GM10266 (cell line): Measurements from ENCODE around the gene NFATC2.

Source experiments
- DNase-seq: peaks from one replicate; pipeline ENCODE4 v3.0.0; 2012; ENCODE audit errors: extremely low spot score
- TF ChIP-seq, protein P1 (sequence below): IDR thresholded peaks from 2 replicates; pipeline ENCODE4 v1.5.1; 2012; ENCODE audit warnings: mild to moderate bottlenecking, low read depth; ENCODE audit not compliant: control insufficient read depth, insufficient read depth; ENCODE audit errors: missing control alignments

Gene NFATC2

DNA sequence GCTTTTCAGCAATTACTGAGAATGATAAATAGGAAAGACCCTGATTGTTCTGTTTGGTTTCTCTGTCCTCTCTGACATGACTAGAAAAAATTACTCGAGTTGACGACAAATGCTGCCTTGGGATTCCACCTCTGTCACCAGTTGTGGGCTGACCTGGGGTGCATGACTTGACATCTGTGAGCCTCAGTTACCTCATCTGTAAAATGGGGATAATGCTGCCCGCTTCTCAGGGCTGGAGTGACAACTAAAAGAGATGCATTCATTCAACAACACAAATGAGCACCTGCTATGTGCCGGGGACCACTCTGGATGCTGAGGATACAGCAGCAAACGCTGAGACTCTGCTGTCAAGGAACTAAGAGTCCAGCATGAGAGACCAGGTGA is 94.8 kb downstream of the NFATC2 start:
- DNase-seq: no peak
- TF ChIP-seq, protein P1, sequence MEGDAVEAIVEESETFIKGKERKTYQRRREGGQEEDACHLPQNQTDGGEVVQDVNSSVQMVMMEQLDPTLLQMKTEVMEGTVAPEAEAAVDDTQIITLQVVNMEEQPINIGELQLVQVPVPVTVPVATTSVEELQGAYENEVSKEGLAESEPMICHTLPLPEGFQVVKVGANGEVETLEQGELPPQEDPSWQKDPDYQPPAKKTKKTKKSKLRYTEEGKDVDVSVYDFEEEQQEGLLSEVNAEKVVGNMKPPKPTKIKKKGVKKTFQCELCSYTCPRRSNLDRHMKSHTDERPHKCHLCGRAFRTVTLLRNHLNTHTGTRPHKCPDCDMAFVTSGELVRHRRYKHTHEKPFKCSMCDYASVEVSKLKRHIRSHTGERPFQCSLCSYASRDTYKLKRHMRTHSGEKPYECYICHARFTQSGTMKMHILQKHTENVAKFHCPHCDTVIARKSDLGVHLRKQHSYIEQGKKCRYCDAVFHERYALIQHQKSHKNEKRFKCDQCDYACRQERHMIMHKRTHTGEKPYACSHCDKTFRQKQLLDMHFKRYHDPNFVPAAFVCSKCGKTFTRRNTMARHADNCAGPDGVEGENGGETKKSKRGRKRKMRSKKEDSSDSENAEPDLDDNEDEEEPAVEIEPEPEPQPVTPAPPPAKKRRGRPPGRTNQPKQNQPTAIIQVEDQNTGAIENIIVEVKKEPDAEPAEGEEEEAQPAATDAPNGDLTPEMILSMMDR: no peak

DNA sequence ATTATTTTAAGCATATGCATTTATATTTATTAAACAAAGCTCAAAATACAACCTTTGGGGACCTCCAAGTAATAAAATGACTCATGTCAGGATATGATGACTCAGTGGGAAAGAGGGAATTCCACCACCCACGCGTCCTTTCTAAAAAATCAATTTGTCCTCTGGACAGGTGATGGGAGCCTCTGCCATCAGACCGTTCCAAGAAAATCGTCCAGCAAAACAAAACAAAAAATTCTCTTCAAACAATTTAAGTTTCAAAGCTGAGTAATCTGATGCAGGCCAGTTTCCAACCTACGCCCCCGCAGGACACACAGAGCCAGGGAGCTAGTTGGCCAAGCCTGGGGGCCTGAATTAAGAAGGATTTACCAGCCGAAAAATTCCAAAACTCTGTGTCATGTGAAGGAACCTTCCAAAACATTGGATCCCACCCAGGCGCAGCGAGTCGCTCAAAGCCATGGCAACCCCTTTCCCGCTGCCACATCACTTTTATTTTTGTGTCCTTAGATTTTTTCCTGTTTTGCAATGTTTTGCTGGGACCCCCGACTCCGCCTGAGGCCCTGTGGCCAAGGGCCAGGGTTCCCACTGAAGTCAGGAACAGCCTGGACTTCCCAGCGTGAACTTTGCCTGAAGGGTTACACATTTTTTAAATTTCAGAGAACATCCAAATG is 95.3 kb downstream of the NFATC2 start:
- DNase-seq: no peak

DNA sequence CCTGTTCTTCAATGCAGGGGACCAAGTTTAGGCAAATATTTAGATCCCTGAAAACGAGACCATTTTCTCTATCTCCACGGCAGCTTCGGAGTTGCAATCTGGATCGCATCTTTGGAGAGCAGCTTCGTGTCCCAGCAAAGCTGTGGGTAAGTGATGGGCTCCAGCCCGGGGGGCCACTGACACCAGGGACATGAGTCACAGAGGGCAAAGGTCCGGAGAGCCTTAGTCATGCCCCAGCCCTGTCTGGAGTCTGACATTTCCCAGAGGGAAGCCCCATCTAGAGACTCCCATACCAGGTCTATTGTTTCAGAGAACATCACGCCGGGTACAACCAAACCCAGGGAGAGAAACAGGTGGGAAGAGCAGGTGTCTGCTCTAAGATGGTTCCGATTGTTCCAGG is 95.9 kb downstream of the NFATC2 start:
- TF ChIP-seq, protein P1: no peak
- DNase-seq: no peak

More for the DNA sequence above, 95.3 kb downstream of the NFATC2 start:
- TF ChIP-seq, protein P1: no peak

DNA sequence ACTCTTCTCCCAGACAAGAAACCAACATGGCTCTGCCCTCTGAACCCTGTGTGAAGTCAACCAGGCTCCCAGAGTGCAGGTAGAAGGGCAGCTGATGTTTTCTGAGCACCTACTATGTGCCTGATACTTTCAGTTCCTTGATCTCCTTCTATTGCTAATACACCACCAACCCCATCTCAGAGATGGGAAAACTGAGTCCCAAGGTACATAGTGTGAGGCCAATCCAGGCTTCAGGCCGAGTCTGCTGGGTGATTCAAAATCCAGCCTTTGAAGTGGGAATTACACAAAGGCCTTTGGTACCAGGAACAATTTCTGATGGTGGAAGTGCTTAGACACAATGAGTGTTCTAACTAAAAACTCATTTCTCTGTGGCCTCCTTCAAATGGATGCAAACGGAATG is 96.3 kb downstream of the NFATC2 start:
- DNase-seq: no peak
- TF ChIP-seq, protein P1: no peak

DNA sequence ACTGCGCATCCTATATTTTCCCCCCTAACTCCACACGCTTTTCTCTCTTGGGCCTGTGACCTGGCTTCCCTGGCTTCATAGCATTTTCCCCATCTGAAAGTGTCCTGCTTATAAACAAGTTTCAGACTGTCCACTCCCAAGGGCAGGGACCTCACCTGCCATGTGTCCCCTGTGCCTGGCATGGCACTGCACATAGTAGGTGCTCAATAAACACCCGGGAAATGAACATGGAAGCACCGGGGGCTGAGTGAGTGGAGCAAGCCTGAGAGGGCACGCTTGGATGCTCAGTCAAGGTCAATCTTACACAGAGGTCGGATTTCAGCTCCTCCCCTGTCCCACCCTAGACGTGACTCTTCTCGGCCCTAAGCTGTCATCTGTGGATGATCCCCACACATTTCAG is 96.9 kb downstream of the NFATC2 start:
- TF ChIP-seq, protein P1: no peak
- no peak for DNase-seq

DNA sequence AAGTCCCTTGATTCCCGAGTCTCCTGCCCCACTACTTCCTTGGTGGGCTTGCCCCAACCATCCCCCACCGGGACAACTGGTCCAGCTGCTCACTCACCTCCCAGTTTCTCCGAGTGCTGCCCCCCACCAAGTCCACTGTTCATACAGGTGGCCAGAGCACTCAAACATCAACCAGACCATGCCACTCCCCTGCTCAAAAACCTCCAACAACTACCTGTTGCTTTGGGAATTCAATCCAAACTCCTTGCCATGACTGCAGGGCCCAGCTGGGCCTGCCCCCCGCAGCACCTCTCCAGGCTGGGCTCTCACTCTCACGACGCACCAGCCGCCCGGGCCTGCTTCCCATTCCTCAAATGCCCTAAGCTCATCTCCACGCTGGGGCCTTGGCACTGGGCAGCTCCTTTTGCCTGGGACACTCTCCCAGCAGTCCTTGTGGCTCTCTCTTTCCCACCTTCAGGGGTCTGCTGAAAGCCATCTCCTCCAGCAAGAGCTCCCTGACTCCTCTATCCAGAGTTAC is 97.5 kb downstream of the NFATC2 start:
- TF ChIP-seq, protein P1: no peak
- DNase-seq: no peak

DNA sequence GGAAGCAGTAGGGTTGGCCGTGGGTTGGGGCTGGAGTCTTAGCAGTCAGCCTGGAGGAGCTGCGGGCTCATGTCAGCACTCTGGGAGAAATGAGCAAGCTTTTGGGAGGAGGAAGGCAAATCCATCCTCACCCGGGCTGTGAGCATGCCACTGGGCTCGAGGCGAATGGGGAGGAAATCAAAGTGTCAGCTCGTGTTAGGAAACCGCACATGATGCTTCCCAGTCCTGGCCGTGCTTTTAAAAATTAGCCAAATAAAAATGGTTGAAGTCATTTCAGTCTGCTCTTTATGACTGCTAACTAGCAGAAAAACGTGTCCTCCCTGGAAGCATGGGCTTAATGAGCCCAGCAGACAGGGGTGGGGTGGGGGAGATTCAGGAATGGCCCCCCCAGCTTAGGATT is 98.1 kb downstream of the NFATC2 start:
- DNase-seq: no peak
- TF ChIP-seq, protein P1: no peak
